Right lobe of liver (tissue), 4 donors: ENCODE results near the gene MEGF8.

Experiments used
- CTCF ChIP-seq, 4 donors: fragments of 200-600 bp in 3 of 4; fragments of 450-650 bp in 1 of 4; IDR thresholded peaks; one replicate each; pipeline versions ENCODE4 v1.5.1 to v1.8.0; 2016 to 2022; ENCODE audit warnings: antibody characterized with exemption in 4 of 4, mild to moderate bottlenecking in 2 of 4
- POLR2A ChIP-seq: fragments of 450-650 bp; IDR thresholded peaks from one replicate; pipeline ENCODE4 v1.6.1; 2017; ENCODE audit warnings: antibody characterized with exemption, mild to moderate bottlenecking
- donor health status: DM: no; HTN: no; CAD: no.
- donor health status: DM: no; HTN: no; CAD: no.
- donor health status: DM: no; HTN: yes; CAD: no.

GRCh38 chr19:42392165-42392564, 66.7 kb downstream of the MEGF8 start:
- TF ChIP-seq CTCF (IDR thresholded peaks at IDR 0.05) = no peak
- TF ChIP-seq POLR2A = no peak
